HG02623 (cell line): ENCODE data around the gene NHLRC1.

ENCODE experiments used
- ATAC-seq: cut with Tn5 transposase; IDR thresholded peaks from one replicate; pipeline ENCODE4 v1.9.1; 2021; ENCODE audit warnings: moderate library complexity; ENCODE audit not compliant: unreplicated experiment

The NHLRC1 gene

GRCh38 chr6:18088419-18089296 is 33.8 kb downstream of the NHLRC1 start:
- ATAC-seq = no peak

- no peak for ATAC-seq
Observed at GRCh38 chr6:18087396-18088165, 34.9 kb downstream of the NHLRC1 start.

- no peak for ATAC-seq
Observed at GRCh38 chr6:18081025-18081668, 41.3 kb downstream of the NHLRC1 start.

GRCh38 chr6:18080544-18080943 is 41.9 kb downstream of the NHLRC1 start:
- no peak for ATAC-seq

- no peak for ATAC-seq
Observed at GRCh38 chr6:18078866-18079265, 43.6 kb downstream of the NHLRC1 start.

GRCh38 chr6:18076231-18076630 is 46.2 kb downstream of the NHLRC1 start:
- ATAC-seq = no peak

GRCh38 chr6:18072841-18073240 is 49.6 kb downstream of the NHLRC1 start:
- no peak for ATAC-seq

- no peak for ATAC-seq
Observed at GRCh38 chr6:18070486-18070885, 52.0 kb downstream of the NHLRC1 start.
